NCI-H2227 (cell line): ENCODE results near the gene ZNF805.
"Not testable (repeated sequence)": the region's sequence is repeated elsewhere in the genome, so short reads cannot be mapped to it uniquely, and the experiment has no call there.

ENCODE experiments used
- DNase-seq: peaks from one replicate; lab custom pipeline; 2025; ENCODE audit not compliant: unreplicated experiment; lab: John Stamatoyannopoulos, UW

Gene ZNF805

DNA sequence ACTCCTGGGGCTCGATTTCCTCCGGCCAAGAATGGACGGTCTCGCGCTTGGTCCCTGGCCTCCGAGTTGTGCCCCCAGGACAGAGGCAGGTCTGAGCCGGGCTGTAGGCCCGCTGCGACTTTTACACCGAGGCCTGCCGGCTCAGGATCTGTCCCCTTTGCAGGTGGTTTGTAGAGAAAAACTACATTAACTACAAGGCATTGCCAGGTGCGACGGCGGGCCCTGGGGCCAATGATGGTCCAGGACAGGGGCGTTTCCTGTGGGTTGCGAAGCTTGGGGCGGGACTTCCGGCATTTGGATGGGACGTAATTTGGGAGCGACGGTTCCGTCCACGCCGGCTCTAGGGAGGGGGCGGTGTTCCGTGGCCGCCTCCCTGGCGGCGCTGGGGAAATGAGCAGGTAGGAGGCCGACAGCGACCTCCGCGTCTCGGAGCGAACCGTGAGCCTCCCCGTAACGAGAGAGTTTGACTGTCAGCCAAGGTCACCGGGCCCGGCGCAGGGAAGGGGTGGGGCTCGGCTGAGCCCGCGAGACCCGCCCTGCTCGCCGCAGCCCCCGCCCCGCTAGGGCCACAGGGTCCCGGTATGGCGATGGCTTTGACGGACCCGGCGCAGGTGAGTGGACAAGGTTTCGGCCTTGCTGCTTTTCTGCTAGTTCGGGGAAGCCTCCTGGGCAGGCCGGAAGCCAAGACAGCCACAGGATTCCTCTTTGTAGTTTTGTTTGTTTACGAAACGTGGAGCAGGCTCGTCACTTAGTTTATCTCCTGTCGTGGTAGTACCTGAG is at the start of gene ZNF805:
Gene ZNF805, plus strand, starts transcription at position 322 of the 780 bp plus-strand sequence. Its CDS starts 260 bp downstream, at position 582.
- peak; percentile 100 for DNase-seq

DNA sequence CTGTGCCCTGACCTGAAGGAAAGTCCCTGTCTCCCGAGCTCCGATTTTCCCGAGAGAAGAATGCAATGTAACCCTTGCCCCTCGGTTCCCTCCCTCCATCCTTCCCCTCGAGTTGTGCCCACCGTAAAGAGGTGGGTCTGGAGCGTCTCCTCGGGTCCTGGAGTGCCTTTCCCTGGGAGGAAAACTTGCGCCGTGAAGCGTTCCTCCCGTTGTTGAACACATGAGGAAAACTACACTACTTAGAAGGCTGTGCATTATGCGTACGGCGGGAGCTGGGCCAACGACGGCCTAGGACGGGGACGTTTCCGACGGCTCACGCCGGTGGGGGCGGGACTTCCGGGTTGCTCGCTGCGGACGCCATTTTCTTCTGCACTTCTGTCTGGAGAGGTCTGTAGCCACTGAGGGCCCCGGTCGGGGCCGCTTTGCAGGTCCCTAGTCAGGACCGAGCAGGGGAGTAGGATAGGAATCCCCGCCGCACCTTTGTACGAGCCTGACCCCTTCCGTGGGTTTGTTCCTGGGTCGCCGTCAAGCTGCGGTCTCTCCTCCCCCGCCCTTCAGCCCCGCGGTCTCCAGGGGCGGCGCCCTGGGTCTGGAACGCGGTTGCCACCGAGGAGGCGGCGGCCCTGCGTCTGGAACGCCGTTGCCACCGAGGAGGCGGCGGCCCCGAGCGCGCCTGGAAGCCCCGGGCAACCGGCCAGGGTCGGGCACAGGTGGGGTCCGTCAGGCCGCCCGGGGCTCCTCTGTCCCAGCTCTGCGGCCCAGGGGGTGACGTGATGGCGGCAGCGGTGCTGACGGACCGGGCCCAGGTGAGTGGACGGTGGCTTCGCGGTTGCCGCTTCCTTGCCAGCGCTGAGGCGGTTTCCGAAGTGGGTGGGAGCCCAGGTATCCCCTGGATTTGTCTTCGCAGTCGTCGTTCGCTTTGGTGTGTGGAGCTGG is 49.0 kb upstream of the ZNF805 start, which contains the start of gene ZNF264:
Gene ZNF264, plus strand, starts transcription at position 360 of the 936 bp plus-strand sequence. Its CDS starts 414 bp downstream, at position 774.
- DNase-seq = peak; percentile 96

DNA sequence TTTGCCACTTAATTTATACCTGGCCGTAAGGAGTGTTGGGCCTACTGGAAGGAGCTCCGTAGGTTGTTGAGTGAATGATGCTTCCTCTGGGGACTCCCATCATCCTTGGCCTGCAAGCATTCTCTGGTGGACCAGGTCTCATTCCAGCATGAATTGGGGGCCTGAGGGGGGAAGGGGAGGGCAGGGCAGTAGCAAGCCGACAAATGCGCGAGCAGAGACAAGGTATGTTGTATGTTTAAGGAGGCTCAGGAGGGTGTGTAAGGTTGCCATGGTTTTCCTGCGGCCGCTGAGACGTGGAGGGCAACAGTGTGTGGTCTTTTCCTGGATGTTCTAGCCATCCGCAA is 48.4 kb upstream of the ZNF805 start:
- peak; percentile 59 for DNase-seq

GRCh38 chr19:57192993-57193392 is 47.4 kb upstream of the ZNF805 start:
- no peak for DNase-seq

GRCh38 chr19:57197874-57198273 is 42.6 kb upstream of the ZNF805 start:
- DNase-seq = not testable (repeated sequence)

DNA sequence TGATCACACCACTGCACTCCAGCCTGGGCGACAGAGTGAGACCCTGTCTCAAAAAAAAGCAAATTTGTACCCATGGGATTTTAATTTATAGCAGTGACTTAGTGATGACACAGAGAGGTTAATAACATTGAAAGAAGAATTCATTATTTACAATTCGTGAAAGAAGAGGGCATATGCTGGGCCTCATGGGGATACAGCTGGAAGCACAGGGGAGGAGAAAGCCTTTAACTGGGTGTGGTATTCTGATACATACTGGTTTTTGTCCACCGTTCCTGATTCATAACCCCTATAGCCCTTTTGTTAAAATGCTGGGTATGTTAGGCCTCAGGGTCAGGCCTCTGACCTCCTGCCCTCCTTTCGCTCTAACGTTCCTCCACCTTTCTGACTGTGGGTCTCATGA is 38.3 kb upstream of the ZNF805 start:
- no peak for DNase-seq

DNA sequence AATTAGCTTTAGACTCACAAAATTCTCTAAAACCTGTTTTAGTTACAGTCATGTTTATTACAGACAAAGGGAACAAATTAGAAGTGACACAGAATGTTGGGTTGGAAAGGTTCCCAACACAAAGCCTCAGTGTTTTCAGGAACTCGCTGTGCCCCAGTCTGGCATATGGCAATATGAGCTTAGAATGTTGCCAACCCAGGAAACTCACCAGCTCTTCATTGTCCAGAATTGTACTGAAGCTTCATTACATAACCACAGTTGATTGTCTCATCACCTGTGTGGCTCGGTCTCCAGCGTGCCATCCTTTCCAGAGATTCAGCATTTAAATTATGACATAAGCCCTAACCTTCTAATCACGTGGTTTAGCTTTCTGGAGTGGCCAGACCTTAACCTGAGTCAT is 30.1 kb upstream of the ZNF805 start:
- no peak for DNase-seq

DNA sequence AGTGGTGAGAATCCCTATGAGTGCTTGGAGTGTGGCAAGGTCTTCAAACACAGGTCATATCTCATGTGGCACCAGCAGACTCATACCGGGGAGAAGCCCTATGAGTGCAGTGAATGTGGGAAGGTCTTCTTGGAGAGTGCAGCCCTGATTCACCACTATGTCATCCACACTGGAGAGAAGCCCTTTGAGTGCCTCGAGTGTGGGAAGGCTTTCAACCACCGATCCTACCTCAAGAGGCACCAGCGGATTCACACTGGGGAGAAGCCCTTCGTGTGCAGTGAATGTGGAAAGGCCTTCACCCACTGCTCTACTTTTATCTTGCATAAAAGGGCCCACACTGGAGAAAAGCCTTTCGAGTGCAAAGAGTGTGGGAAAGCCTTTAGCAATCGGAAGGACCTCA is 28.3 kb upstream of the ZNF805 start:
- no peak for DNase-seq

DNA sequence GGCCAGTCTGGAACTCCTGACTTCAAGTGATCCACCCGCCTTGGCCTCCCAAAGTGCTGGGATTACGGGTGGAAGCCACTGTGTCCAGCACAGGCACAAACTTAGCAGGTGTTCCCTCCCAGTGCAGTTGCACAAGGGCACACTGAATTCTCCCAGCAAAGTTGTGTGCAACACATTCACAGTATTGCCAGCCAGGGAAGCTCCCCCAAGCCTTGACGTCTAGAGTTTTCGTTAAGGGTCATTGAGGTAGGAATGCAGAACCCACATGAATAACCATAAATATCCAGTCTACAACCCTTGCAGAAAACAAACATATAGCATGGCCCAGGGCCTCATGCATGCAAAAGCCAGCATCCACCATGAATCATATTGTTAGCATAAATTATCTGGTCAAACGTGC is 12.9 kb upstream of the ZNF805 start:
- no peak for DNase-seq

GRCh38 chr19:57231686-57232085 is 8.7 kb upstream of the ZNF805 start:
- DNase-seq = no peak

GRCh38 chr19:57233207-57233606 is 7.2 kb upstream of the ZNF805 start:
- no peak for DNase-seq

- peak; percentile 71 for DNase-seq
Measured at GRCh38 chr19:57239982-57240310, 486 bp upstream of the ZNF805 start.

DNA sequence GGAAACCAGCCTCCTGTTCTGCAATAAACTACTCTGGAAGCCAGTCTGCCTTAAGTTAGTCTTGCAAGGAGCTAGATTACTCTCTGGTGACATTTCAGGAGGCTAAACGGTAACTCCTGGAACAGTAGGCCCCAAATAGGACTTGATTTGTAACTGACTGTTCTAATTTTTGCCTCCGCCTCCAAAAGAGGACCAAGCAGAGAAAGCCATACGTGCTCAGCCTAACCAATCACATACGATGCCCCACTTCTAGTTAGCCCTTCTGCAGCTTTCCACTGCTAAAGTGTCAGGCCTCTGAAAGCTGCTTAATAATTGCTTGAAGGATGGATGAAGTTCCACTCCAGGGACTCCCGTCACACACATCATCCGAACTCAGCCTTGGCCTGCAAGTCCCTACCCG is 744 bp downstream of the ZNF805 start:
- DNase-seq = peak; percentile 46

GRCh38 chr19:57242821-57243220 is 2.4 kb downstream of the ZNF805 start:
- DNase-seq = no peak

GRCh38 chr19:57244513-57244912 is 4.1 kb downstream of the ZNF805 start:
- DNase-seq = no peak

- DNase-seq = no peak
Measured at GRCh38 chr19:57245066-57245465, 4.6 kb downstream of the ZNF805 start.

GRCh38 chr19:57245959-57246358 is 5.5 kb downstream of the ZNF805 start:
- DNase-seq = no peak

- no peak for DNase-seq
Measured at GRCh38 chr19:57248646-57249045, 8.2 kb downstream of the ZNF805 start.

DNA sequence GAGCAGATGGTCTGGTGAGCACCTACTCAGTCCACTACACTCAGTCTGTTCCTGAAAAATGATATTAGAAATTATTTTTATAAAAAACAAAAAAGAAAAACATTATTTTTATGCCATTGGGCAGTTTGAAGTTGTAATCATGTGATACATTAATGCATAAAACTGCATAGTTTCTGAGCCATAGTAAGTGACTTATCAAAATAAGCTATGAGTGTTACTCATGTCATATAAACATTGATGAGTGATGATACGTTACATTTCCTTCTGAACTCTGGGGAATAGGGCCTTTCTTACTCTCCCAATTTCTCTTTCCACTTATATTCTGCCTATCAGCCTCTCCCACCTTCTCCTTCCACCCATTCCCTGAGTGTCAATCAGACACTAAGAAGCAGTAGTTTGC is 8.9 kb downstream of the ZNF805 start:
- DNase-seq = no peak

- not testable (repeated sequence) for DNase-seq
Measured at GRCh38 chr19:57253767-57254166, 13.3 kb downstream of the ZNF805 start.

DNA sequence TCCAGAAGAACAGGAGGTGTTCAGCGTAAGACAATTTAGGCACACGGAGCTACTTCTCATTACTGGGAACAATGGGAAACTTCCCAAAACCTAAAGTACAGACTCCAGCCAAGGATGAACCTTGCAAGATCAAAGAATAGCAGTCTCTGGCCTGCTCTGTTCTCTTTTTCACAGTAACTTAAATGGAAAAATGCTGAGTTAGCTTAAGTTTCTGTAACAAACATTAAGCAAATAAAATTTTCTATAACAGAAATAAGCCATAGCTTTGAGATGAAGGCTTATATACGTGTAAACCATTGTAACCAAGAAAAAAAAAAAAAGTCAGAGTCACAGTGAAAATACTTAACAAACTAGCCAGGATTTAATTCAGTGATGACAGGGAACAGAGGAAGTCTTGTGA is 21.6 kb downstream of the ZNF805 start:
- no peak for DNase-seq

DNA sequence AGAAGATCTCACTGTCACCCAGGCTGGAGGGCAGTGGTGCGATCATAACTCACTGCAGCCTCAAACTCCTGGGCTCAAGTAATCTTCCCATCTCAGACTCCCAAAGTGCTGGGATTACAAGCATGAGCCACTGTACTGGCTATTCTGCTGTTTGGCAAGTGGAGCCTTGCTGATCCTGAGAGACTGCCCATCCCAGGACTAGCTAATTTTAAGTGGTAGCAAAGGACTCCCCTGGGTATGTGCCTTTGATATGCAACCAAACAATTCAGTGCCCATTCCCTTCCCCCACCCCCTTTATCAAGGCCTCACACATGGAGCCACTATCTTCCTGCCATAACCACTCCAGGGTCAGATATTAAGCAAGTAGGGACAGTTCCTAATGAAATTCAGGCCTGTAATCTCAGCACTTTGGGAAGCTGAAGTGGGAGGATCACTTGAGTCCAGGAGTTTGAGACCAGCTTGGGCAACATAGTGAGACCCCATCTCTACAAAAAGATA is 22.9 kb downstream of the ZNF805 start:
- DNase-seq = no peak
